Activated CD8-positive, alpha-beta memory T cell treated with anti-CD3 and anti-CD28 coated beads, Interleukin-2, amount 50 U/mL, for 48 hours (primary cell): Measurements from ENCODE around the gene MTG1.

Experiments used
- DNase-seq: peaks from one replicate; pipeline ENCODE4 v3.0.0-alpha.2; 2020

Gene MTG1

DNA sequence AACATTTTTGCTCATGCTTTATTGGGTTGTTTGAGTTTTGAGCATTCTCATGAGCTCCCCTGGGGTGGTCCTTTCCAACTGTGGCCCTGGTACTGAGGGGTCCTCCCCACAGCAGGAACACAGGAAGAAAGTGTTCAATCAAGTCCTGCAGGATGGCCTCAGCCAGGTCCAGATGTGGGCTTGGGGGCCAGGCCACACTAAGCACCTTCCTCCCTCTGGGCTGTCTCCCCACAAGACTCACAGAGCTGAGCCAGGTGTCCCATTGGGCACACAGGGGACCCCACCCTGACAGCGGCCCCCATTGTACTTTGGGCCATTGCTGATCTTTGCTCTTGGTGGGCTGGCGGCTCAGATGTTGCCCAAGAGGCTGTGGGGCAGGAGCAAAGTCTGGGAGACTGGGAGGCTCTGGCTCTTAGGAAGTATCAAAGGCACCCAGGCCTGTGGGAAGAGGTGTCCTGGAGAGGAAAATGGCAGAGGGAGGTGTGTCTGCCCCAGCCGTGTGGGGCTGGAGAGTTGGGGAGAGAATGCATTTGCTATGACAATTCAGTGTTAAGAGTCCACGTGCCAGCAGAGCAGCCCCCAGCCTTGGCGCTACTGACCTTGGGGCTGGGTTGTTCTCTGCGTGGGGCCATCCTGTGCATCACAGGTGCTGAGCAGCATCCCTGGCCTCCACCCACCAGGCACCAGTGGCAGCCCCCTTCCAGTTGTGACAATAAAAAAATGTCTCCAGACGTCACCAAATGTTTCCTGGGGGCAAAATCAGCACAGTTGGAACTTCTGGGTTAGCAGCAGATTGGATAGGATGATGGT is 77.5 kb downstream of the MTG1 start:
- DNase-seq = no peak
